ENCODE results near the gene ZCCHC24.

DNA sequence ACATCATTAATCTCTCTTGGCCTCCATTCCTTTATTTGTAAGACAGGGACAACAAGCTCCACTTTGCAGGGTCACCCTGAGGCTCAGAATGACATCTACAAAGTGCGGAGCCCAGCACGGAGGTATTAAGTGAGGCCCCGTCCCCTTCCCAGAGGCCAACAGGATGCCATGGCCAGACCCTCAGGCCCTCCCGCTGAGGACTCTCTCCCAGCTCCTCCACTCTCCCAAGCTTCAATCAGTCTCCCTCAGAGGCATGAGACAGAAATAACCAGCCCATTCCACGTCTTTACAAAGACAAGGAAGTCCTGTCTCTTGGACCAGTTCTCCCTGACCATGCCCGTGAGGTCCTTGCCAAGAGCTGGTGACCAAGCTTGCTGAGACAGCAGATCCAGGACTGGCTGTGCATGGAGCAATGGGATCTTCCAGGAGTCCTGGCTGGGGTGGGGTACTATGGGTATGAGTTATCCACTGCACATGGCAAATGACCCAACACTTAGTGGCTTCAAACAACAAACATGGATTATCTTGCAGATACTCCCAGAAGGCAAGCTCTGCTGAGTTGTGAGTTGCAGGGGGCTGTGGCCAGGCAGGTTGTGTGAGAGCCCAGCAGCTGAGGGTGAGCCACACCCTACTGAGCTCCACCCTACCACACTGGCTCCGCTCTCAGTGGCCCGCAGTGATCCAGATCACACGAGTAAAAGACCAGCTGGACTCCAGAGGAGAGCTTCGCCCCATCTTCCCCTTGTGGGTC, 102.4 kb downstream of the ZCCHC24 start:
- TF ChIP-seq, protein P1, sequence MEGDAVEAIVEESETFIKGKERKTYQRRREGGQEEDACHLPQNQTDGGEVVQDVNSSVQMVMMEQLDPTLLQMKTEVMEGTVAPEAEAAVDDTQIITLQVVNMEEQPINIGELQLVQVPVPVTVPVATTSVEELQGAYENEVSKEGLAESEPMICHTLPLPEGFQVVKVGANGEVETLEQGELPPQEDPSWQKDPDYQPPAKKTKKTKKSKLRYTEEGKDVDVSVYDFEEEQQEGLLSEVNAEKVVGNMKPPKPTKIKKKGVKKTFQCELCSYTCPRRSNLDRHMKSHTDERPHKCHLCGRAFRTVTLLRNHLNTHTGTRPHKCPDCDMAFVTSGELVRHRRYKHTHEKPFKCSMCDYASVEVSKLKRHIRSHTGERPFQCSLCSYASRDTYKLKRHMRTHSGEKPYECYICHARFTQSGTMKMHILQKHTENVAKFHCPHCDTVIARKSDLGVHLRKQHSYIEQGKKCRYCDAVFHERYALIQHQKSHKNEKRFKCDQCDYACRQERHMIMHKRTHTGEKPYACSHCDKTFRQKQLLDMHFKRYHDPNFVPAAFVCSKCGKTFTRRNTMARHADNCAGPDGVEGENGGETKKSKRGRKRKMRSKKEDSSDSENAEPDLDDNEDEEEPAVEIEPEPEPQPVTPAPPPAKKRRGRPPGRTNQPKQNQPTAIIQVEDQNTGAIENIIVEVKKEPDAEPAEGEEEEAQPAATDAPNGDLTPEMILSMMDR (IDR thresholded peaks at IDR 0.05): no peak
- TF ChIP-seq EP300 (IDR thresholded peaks at IDR 0.05): no peak
